ENCODE results near the gene CNN2.

Gene CNN2

GRCh38 chr19:996051-996838 is 30.2 kb upstream of the CNN2 start:
- peak; percentile 79 for DNase-seq

GRCh38 chr19:998064-998463 is 28.3 kb upstream of the CNN2 start:
- no peak for DNase-seq

- DNase-seq: no peak
These were observed 27.1 kb upstream of the CNN2 start for GRCh38 chr19:999379-999719.

GRCh38 chr19:1000095-1000494 is 26.3 kb upstream of the CNN2 start, which contains the start of gene GRIN3B:
TSS of gene GRIN3B (plus strand) at chr19:1000419. CDS start at chr19:1000438, 19 bp downstream.
- DNase-seq: peak; percentile 5

- DNase-seq: no peak
These were observed 25.5 kb upstream of the CNN2 start for GRCh38 chr19:1000591-1001537.

- peak; percentile 9 for DNase-seq
These were observed 24.8 kb upstream of the CNN2 start for GRCh38 chr19:1001538-1002166.

GRCh38 chr19:1002600-1002999 is 23.8 kb upstream of the CNN2 start:
- no peak for DNase-seq

- no peak for DNase-seq
These were observed 23.1 kb upstream of the CNN2 start for GRCh38 chr19:1003283-1003682.

- no peak for DNase-seq
These were observed 22.1 kb upstream of the CNN2 start for GRCh38 chr19:1004204-1004802.

GRCh38 chr19:1004803-1005664 is 21.4 kb upstream of the CNN2 start:
- DNase-seq: no peak

GRCh38 chr19:1006711-1007398 is 19.6 kb upstream of the CNN2 start:
- no peak for DNase-seq

GRCh38 chr19:1007399-1008251 is 18.8 kb upstream of the CNN2 start:
- DNase-seq: no peak

GRCh38 chr19:1008268-1009040 is 18.0 kb upstream of the CNN2 start:
- no peak for DNase-seq

- no peak for DNase-seq
These were observed 17.1 kb upstream of the CNN2 start for GRCh38 chr19:1009041-1009980.

GRCh38 chr19:1009981-1010538 is 16.3 kb upstream of the CNN2 start:
- DNase-seq: no peak

- no peak for DNase-seq
These were observed 15.6 kb upstream of the CNN2 start for GRCh38 chr19:1010586-1011510.

GRCh38 chr19:1011831-1012333 is 14.5 kb upstream of the CNN2 start:
- no peak for DNase-seq

All from DMS79 treated with DMSO at 0.1 percent for 48 hours (cell line).